GM12872 (cell line): ENCODE results near the gene OXA1L.

Experiments
- TF ChIP-seq, protein P1 (sequence below): IDR thresholded peaks from 3 replicates; pipeline ENCODE4 v1.5.1; 2011; ENCODE audit warnings: low read depth, mild to moderate bottlenecking, low read length, moderate library complexity; ENCODE audit not compliant: insufficient read depth

Gene OXA1L

GRCh38 chr14:22761734-22762133 is 4.8 kb upstream of the OXA1L start:
- TF ChIP-seq, protein P1, sequence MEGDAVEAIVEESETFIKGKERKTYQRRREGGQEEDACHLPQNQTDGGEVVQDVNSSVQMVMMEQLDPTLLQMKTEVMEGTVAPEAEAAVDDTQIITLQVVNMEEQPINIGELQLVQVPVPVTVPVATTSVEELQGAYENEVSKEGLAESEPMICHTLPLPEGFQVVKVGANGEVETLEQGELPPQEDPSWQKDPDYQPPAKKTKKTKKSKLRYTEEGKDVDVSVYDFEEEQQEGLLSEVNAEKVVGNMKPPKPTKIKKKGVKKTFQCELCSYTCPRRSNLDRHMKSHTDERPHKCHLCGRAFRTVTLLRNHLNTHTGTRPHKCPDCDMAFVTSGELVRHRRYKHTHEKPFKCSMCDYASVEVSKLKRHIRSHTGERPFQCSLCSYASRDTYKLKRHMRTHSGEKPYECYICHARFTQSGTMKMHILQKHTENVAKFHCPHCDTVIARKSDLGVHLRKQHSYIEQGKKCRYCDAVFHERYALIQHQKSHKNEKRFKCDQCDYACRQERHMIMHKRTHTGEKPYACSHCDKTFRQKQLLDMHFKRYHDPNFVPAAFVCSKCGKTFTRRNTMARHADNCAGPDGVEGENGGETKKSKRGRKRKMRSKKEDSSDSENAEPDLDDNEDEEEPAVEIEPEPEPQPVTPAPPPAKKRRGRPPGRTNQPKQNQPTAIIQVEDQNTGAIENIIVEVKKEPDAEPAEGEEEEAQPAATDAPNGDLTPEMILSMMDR = no peak

- TF ChIP-seq, protein P1 = no peak
Measured at GRCh38 chr14:22764382-22764781, 2.1 kb upstream of the OXA1L start.

DNA sequence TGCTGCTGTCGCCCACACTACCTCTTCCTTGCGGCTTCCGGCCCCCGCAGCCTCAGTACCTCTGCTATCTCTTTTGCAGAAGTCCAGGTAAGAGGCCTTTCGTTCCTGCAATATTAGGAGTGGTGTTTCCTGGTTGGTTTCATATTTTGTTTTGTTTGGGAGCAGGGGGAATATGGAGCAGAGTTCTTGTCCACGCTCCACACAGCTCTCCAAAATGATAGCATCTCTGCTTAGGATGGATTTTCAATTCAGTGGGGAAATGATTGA is 768 bp downstream of the OXA1L start:
- TF ChIP-seq, protein P1 = no peak

DNA sequence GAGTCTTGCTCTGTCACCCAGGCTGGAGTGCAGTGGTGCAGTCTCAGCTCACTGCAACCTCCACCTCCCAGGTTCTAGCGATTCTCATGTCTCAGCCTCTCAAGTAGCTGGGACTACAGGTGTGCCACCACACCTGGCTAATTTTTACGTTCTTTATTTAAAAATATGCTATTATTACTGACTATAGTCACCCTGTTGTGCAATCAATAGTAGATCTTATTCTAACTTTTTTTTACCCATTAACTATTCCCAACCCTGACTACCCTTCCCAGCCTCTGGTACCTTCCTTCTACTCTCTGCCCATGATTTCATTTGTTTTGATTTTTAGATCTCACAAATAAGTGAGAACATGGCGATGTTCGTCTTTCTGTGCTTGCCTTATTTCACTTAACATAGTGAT is 2.5 kb downstream of the OXA1L start:
- TF ChIP-seq, protein P1 = no peak

DNA sequence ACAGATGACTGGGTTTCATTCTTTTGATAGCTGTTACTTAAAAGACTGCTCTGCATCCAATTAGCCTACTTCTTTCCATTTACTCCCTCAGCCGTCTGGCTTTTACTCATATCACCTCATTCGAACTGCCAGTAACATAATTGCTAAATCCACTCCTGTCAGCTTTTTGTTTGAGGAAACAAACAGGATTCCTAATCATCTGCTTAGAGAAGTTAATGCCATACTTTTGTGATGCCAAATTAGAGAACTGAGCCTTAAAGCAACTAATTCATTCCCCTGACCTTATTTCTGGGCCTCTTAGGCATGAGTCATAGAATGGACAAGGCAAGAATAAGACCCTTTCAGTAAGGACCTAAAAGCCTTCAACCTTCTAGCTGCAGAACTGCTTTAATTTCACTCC is 2.9 kb downstream of the OXA1L start:
- TF ChIP-seq, protein P1 = no peak

- TF ChIP-seq, protein P1 = no peak
Measured at GRCh38 chr14:22770481-22771187, 4.1 kb downstream of the OXA1L start.

GRCh38 chr14:22772725-22773124 is 6.2 kb downstream of the OXA1L start:
- TF ChIP-seq, protein P1 = no peak
